Measurements from ENCODE around the gene CIC. TPM values are rescaled to one million over a fixed set of nuclear protein-coding genes. Genes with fewer than 3 reads are reported as not detected.

Gene CIC
- polyA plus RNA-seq, 3 donors = 0.62 to 42.2 (median 0.87) TPM

- WGBS (ENCODE audit: insufficient coverage) = 92% methylated on average over 25 of the region's 30 CpGs
- Histone ChIP-seq H3K79me2 (ENCODE audit: insufficient read depth, low read length) (peaks cover 33% of the 10 kb centered on the region), H3K36me3 (replicated peaks in 1 of 2; ENCODE audit: control insufficient read depth in 1 of 2, insufficient read depth in 2 of 2, low read length in 2 of 2) (peaks cover 48 to 52% of the 10 kb centered on the region in 2 donors), H2AFZ (ENCODE audit: insufficient read depth, low read depth, low read length, poor library complexity, severe bottlenecking) (no peak overlapping the region), H4K20me1 (ENCODE audit: insufficient read depth, low read length) (peaks cover 75% of the 10 kb centered on the region), H3K9me3 (replicated peaks in 1 of 2; ENCODE audit: control insufficient read depth in 1 of 2, insufficient read depth in 1 of 2, low read length in 2 of 2) (no peaks in the 10 kb centered on the region), H3K4me2 (replicated peaks; ENCODE audit: extremely low read depth, low read length, poor library complexity, severe bottlenecking) (no peak overlapping the region), H3K4me1 (ENCODE audit: control insufficient read depth in 1 of 2, insufficient read depth in 2 of 2, low read length in 2 of 2) (peaks cover 42 to 53% of the 10 kb centered on the region in 2 donors), H3K4me3 (replicated peaks in 1 of 3; ENCODE audit: low read depth in 2 of 3, low read length in 3 of 3) (no peak overlapping the region), H3K27ac (ENCODE audit: low read depth in 1 of 2, low read length in 2 of 2) (peak overlapping the region; percentile 43 to 56), H3K9ac (ENCODE audit: insufficient read depth, low read length, poor library complexity, severe bottlenecking) (no peak overlapping the region), H3K27me3 (ENCODE audit: control insufficient read depth in 2 of 2, insufficient read depth in 2 of 2, low read length in 2 of 2) (no peaks in the 10 kb centered on the region)
- H3K9me3 Mint-ChIP-seq = no peaks in the 10 kb centered on the region
- no peak overlapping the region for H3K4me3 Mint-ChIP-seq
- intact Hi-C loops (cut with micrococcal nuclease) = loop anchor here (2.0 to 10.0 kb wide), 4 partner anchors 16 to 152 kb away; partner anchors contain the start of genes PAFAH1B3 (in 1 of the 2), POU2F2 (in 1 of the 2) and PRR19 (in 1 of the 2)
- no peak for TF ChIP-seq CTCF (IDR thresholded peaks at IDR 0.05)
- H3K36me3 Mint-ChIP-seq = peaks cover 37 to 52% of the 10 kb centered on the region in 2 donors
- H3K27me3 Mint-ChIP-seq (ENCODE audit: low read depth in 3 of 3) = peaks cover 0 to 5% (median 0%) of the 10 kb centered on the region in 3 donors
- no peak for DNase-seq
- peak overlapping the region in 6 of 7 donors; percentile 32 to 98 (median 78) for H3K27ac Mint-ChIP-seq
- peaks cover 33% of the 10 kb centered on the region for H3K4me1 Mint-ChIP-seq
These were observed 18.2 kb downstream of the CIC start for GRCh38 chr19:42287017-42287826.

- H2AFZ ChIP-seq (ENCODE audit: insufficient read depth, low read depth, low read length, poor library complexity, severe bottlenecking) = no peak overlapping the region
- H3K27me3 ChIP-seq (ENCODE audit: control insufficient read depth in 2 of 2, insufficient read depth in 2 of 2, low read length in 2 of 2) = no peaks in the 10 kb centered on the region
- no peak overlapping the region for H3K4me3 Mint-ChIP-seq
- 99% methylated on average over 10 of the region's 10 CpGs for WGBS (ENCODE audit: insufficient coverage)
- DNase-seq = no peak
- peak overlapping the region; percentile 2 to 56 for H3K27ac ChIP-seq (ENCODE audit: low read depth in 1 of 2, low read length in 2 of 2)
- peaks cover 42 to 58% of the 10 kb centered on the region in 2 donors for H3K36me3 Mint-ChIP-seq
- H3K27me3 Mint-ChIP-seq (ENCODE audit: low read depth in 3 of 3) = peaks cover 0 to 5% (median 0%) of the 10 kb centered on the region in 3 donors
- H3K4me1 ChIP-seq (ENCODE audit: control insufficient read depth in 1 of 2, insufficient read depth in 2 of 2, low read length in 2 of 2) = peaks cover 37 to 48% of the 10 kb centered on the region in 2 donors
- intact Hi-C loops (cut with micrococcal nuclease) = loop anchor here (2.0 to 10.0 kb wide), 4 partner anchors 15 to 153 kb away; partner anchors contain the start of genes PAFAH1B3 (in 1 of the 2), POU2F2 (in 1 of the 2) and PRR19 (in 1 of the 2)
- H3K4me2 ChIP-seq (replicated peaks; ENCODE audit: extremely low read depth, low read length, poor library complexity, severe bottlenecking) = no peak overlapping the region
- H3K27ac Mint-ChIP-seq = peak overlapping the region in 3 of 7 donors; percentile 42 to 88 (median 81)
- no peak overlapping the region for H3K4me3 ChIP-seq (replicated peaks in 1 of 3; ENCODE audit: low read depth in 2 of 3, low read length in 3 of 3)
- no peak for TF ChIP-seq CTCF (IDR thresholded peaks at IDR 0.05)
- peaks cover 78% of the 10 kb centered on the region for H4K20me1 ChIP-seq (ENCODE audit: insufficient read depth, low read length)
- H3K36me3 ChIP-seq (replicated peaks in 1 of 2; ENCODE audit: control insufficient read depth in 1 of 2, insufficient read depth in 2 of 2, low read length in 2 of 2) = peaks cover 54 to 57% of the 10 kb centered on the region in 2 donors
- no peaks in the 10 kb centered on the region for H3K9me3 ChIP-seq (replicated peaks in 1 of 2; ENCODE audit: control insufficient read depth in 1 of 2, insufficient read depth in 1 of 2, low read length in 2 of 2)
- H3K79me2 ChIP-seq (ENCODE audit: insufficient read depth, low read length) = peaks cover 30% of the 10 kb centered on the region
- no peak overlapping the region for H3K9ac ChIP-seq (ENCODE audit: insufficient read depth, low read length, poor library complexity, severe bottlenecking)
- no peaks in the 10 kb centered on the region for H3K9me3 Mint-ChIP-seq
- H3K4me1 Mint-ChIP-seq = peaks cover 33% of the 10 kb centered on the region
These were observed 18.7 kb downstream of the CIC start for GRCh38 chr19:42287827-42288107.

Data from CD14-positive monocyte (primary cell).